A673 (cell line): ENCODE measurements around the gene FBXO17. TPM values are rescaled to one million over a fixed set of nuclear protein-coding genes. Genes with fewer than 3 reads are reported as not detected.

ENCODE experiments used
- BruUV-seq: library from RNA; stranded (reverse); fragments of 400-500 nt; replicated peaks from 2 replicates; lab custom pipeline; 2021; lab: Mats Ljungman, UMichigan
- CTCF ChIA-PET: fragments of 300-600 bp; sonication (Branson Sonifier 250); formaldehyde crosslinking; loops from one replicate; lab custom pipeline; 2022; ENCODE audit warnings: antibody characterized with exemption; lab: Charles Lee
- POLR2A ChIA-PET: fragments of 300-600 bp; sonication (Branson Sonifier 250); formaldehyde crosslinking; loops from one replicate; lab custom pipeline; 2022; ENCODE audit warnings: antibody characterized with exemption; ENCODE audit not compliant: low non-redundant PET; lab: Charles Lee
- DNase-seq: peaks from one replicate; pipeline ENCODE4 v3.0.0-alpha.2; 2015; ENCODE audit warnings: low spot score
- H3K27ac ChIP-seq: fragments of 200-600 bp; sonication (generic); 2 replicates; pipeline ENCODE4 v1.5.1; 2016; ENCODE audit warnings: mixed run types, low read depth, mild to moderate bottlenecking, mixed read lengths, antibody characterized with exemption, low read length; ENCODE audit not compliant: poor library complexity, severe bottlenecking
- H3K27me3 ChIP-seq: fragments of 200-600 bp; sonication (generic); replicated peaks from 2 replicates; pipeline ENCODE4 v1.6.1; 2017; ENCODE audit warnings: mixed run types, low read depth, mild to moderate bottlenecking, mixed read lengths, antibody characterized with exemption, low read length; ENCODE audit not compliant: insufficient read depth, poor library complexity
- H3K36me3 ChIP-seq: fragments of 200-600 bp; sonication (generic); 2 replicates; pipeline ENCODE4 v1.6.1; 2016; ENCODE audit warnings: mixed run types, mild to moderate bottlenecking, mixed read lengths, antibody characterized with exemption, low read length; ENCODE audit not compliant: insufficient read depth, poor library complexity, severe bottlenecking
- H3K4me1 ChIP-seq: fragments of 200-600 bp; sonication (generic); 2 replicates; pipeline ENCODE4 v1.6.1; 2017; ENCODE audit warnings: mixed run types, mild to moderate bottlenecking, mixed read lengths, antibody characterized with exemption, low read length; ENCODE audit not compliant: insufficient read depth, poor library complexity, severe bottlenecking
- H3K4me3 ChIP-seq: fragments of 200-600 bp; sonication (generic); 2 replicates; pipeline ENCODE4 v1.5.1; 2016; ENCODE audit warnings: low read depth, mixed run types, mild to moderate bottlenecking, mixed read lengths, low read length; ENCODE audit not compliant: poor library complexity, severe bottlenecking
- H3K9me3 ChIP-seq: fragments of 200-600 bp; sonication (generic); 2 replicates; pipeline ENCODE4 v1.6.1; 2016; ENCODE audit warnings: mixed run types, low read depth, mild to moderate bottlenecking, mixed read lengths, antibody characterized with exemption, low read length; ENCODE audit not compliant: poor library complexity, severe bottlenecking
- EZH2 ChIP-seq: fragments of 200-600 bp; sonication (generic); IDR thresholded peaks from 2 replicates; pipeline ENCODE4 v1.6.1; 2017; ENCODE audit warnings: borderline replicate concordance, low read depth, mild to moderate bottlenecking, mixed read lengths, antibody characterized with exemption, low read length; ENCODE audit not compliant: poor library complexity, severe bottlenecking
- intact Hi-C: fragments of 100-400 bp; cut with micrococcal nuclease; formaldehyde crosslinking; loops from one replicate; pipeline ENCODE4 v1.10.0; 2022; ENCODE audit not compliant: unreplicated experiment
- total RNA-seq: library from RNA; stranded (reverse); gene quantifications from 2 replicates; pipeline ENCODE4 v1.2.3, GENCODE V29; 2021
- TF ChIP-seq, protein P1 (sequence below): fragments of 300-800, 200-600 bp; sonication (generic); conservative IDR thresholded peaks from 2 replicates; pipeline ENCODE4 v1.5.1; 2017; ENCODE audit warnings: low read depth, mild to moderate bottlenecking, antibody characterized with exemption, low read length, moderate library complexity, mixed read lengths

The FBXO17 gene
- total RNA-seq, 1 experiment from 2014 or later, result 26.0 TPM

DNA sequence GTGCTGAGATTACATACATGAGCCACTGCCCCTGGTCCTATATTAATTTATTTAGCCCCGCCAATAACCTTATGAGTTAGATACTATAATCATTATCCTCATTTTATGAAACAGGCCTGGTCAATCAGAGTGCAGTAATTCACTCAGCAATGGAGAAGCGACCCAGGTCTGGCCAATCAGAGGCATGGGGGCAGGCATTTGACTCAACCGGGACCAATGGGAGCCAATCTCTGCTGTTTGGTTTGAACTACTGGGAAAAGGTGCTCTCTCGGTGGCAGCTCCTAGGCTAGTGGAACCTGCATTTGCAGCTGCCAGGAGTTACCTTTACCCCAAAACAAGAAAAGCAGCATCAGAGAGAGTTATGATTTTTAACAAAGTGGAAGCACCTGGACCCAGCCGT, 82.7 kb downstream of the FBXO17 start:
- BruUV-seq, result no TSS peak
- Histone ChIP-seq H3K4me1 (no peaks in the 10 kb centered on the region), H3K27ac (no peak overlapping the region), H3K27me3 (no peaks in the 10 kb centered on the region), H3K9me3 (no peaks in the 10 kb centered on the region), H3K4me3 (no peak overlapping the region), H3K36me3 (no peaks in the 10 kb centered on the region)
- ChIA-PET POLR2A (no interaction called here), CTCF (interaction anchor here (0.6 kb wide), 1 partner anchor 459 kb away, joined by 8 read pairs; no protein-coding TSS in a partner anchor)
- no peak for TF ChIP-seq EZH2
- TF ChIP-seq, protein P1, sequence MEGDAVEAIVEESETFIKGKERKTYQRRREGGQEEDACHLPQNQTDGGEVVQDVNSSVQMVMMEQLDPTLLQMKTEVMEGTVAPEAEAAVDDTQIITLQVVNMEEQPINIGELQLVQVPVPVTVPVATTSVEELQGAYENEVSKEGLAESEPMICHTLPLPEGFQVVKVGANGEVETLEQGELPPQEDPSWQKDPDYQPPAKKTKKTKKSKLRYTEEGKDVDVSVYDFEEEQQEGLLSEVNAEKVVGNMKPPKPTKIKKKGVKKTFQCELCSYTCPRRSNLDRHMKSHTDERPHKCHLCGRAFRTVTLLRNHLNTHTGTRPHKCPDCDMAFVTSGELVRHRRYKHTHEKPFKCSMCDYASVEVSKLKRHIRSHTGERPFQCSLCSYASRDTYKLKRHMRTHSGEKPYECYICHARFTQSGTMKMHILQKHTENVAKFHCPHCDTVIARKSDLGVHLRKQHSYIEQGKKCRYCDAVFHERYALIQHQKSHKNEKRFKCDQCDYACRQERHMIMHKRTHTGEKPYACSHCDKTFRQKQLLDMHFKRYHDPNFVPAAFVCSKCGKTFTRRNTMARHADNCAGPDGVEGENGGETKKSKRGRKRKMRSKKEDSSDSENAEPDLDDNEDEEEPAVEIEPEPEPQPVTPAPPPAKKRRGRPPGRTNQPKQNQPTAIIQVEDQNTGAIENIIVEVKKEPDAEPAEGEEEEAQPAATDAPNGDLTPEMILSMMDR, result no peak
- intact Hi-C loops, result no loop called here
- DNase-seq, result no peak

GRCh38 chr19:38891771-38892170, 83.8 kb downstream of the FBXO17 start:
- ChIA-PET CTCF (no interaction called here), POLR2A (no interaction called here)
- no peak for TF ChIP-seq EZH2
- TF ChIP-seq, protein P1, result no peak
- H3K27ac ChIP-seq, result no peak overlapping the region
- H3K36me3 ChIP-seq, result no peaks in the 10 kb centered on the region
- no peaks in the 10 kb centered on the region for H3K9me3 ChIP-seq
- no peaks in the 10 kb centered on the region for H3K4me1 ChIP-seq
- no TSS peak for BruUV-seq
- H3K4me3 ChIP-seq, result no peak overlapping the region
- no peaks in the 10 kb centered on the region for H3K27me3 ChIP-seq
- intact Hi-C loops, result no loop called here
- no peak for DNase-seq

Other genes starting within 250 kb of the FBXO17 start
- gene CAPN12, start 231.3 kb downstream of the FBXO17 start, total RNA-seq, result 0.69 and 0.96 TPM in 2 replicates
- not detected in 2 replicates for gene LGALS7, start 202.2 kb downstream of the FBXO17 start, total RNA-seq
- not detected in 2 replicates for gene LGALS7B, start 186.5 kb downstream of the FBXO17 start, total RNA-seq
- gene LGALS4, start 162.8 kb downstream of the FBXO17 start, total RNA-seq, result 0.32 and 0.81 TPM in 2 replicates
- 83.1 and 102 TPM in 2 replicates for gene ECH1, start 143.9 kb downstream of the FBXO17 start, total RNA-seq
- 642 and 647 TPM in 2 replicates for gene HNRNPL, start 125.8 kb downstream of the FBXO17 start, total RNA-seq
- 5.7 and 7.4 TPM in 2 replicates for gene RINL, start 97.5 kb downstream of the FBXO17 start, total RNA-seq
- gene SIRT2, start 76.1 kb downstream of the FBXO17 start, total RNA-seq, result 30.0 and 32.2 TPM in 2 replicates
- gene NFKBIB, start 75.8 kb downstream of the FBXO17 start, total RNA-seq, result 42.4 and 51.9 TPM in 2 replicates
- 0.67 and 1.2 TPM in 2 replicates for gene CCER2, start 63.6 kb downstream of the FBXO17 start, total RNA-seq
- 56.3 and 58.6 TPM in 2 replicates for gene SARS2, start 45.0 kb downstream of the FBXO17 start, total RNA-seq
- 69.5 and 81.9 TPM in 2 replicates for gene MRPS12, start 44.8 kb downstream of the FBXO17 start, total RNA-seq
- gene FBXO27, start 56.8 kb upstream of the FBXO17 start, total RNA-seq, result 0.33 and 0.45 TPM in 2 replicates
- not detected in 2 replicates for gene ACP7, start 108.6 kb upstream of the FBXO17 start, total RNA-seq
- 55.2 and 59.0 TPM in 2 replicates for gene PAK4, start 150.0 kb upstream of the FBXO17 start, total RNA-seq
- not detected in 2 replicates for gene NCCRP1, start 221.2 kb upstream of the FBXO17 start, total RNA-seq
- gene SYCN, start 228.5 kb upstream of the FBXO17 start, total RNA-seq, result not detected in 2 replicates